ENCODE data around the gene RPTOR. TPM values are rescaled to one million over a fixed set of nuclear protein-coding genes. Genes with fewer than 3 reads are reported as not detected.

Gene RPTOR
- polyA plus RNA-seq, 1 donor from 2014 or later, result 8.0 TPM

DNA sequence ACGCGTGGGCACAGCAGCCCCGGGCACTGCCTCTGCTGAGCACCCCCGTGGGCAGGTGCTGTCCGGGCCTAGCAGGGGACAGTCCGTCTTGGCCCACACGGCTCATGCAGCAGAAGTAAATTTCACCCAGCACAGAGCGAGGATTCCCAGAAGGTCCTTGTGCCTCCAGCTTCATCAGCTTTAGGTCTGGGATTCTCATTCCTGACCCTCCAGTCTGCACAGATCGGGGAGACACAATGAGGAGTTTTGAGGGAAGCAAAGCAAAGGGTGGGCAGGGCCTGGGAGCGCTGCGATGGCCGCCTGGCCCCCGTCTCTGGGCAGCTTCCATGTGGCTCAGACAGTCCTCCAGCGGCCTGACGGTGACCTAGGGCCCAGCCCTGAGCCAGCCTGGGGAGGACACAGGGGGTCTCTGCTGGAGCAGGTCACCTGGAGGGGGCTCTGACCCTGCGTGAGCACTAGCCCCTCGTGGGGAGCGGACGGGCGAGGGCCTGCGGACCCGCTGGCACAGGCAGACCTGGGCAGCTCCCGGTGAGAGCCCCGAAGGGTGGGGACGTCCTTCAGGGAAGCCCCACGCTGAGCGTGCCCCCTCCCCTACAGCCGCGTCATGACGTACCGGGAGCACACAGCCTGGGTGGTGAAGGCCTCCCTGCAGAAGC is 416.3 kb downstream of the RPTOR start:
- Histone ChIP-seq H4K20me1 (ENCODE audit: insufficient read depth) (no peaks in the 10 kb centered on the region), H3K4me3 (ENCODE audit: low read length) (no peak overlapping the region), H2AFZ (ENCODE audit: low read depth, low read length) (no peak overlapping the region), H3K9me2 (ENCODE audit: insufficient read depth, low read length) (no peaks in the 10 kb centered on the region), H3K4me2 (ENCODE audit: low read length) (no peak overlapping the region), H3K36me3 (ENCODE audit: insufficient read depth, low read length) (no peaks in the 10 kb centered on the region), H3K27me3 (ENCODE audit: insufficient read depth, low read depth, low read length) (no peaks in the 10 kb centered on the region), H3K9me3 (ENCODE audit: low read length) (no peaks in the 10 kb centered on the region), H3K27ac (ENCODE audit: low read length) (no peak overlapping the region), H3K79me2 (replicated peaks; ENCODE audit: insufficient read depth, low read length) (no peaks in the 10 kb centered on the region), H3F3A (ENCODE audit: insufficient read depth, low read length, poor library complexity, severe bottlenecking) (no peaks in the 10 kb centered on the region), H3K9ac (ENCODE audit: low read length) (no peak overlapping the region)
- TF ChIP-seq POLR2AphosphoS5 (IDR thresholded peaks at IDR 0.05), result no peak
- TF ChIP-seq TAF1 (IDR thresholded peaks at IDR 0.05; ENCODE audit: low read depth), result no peak

DNA sequence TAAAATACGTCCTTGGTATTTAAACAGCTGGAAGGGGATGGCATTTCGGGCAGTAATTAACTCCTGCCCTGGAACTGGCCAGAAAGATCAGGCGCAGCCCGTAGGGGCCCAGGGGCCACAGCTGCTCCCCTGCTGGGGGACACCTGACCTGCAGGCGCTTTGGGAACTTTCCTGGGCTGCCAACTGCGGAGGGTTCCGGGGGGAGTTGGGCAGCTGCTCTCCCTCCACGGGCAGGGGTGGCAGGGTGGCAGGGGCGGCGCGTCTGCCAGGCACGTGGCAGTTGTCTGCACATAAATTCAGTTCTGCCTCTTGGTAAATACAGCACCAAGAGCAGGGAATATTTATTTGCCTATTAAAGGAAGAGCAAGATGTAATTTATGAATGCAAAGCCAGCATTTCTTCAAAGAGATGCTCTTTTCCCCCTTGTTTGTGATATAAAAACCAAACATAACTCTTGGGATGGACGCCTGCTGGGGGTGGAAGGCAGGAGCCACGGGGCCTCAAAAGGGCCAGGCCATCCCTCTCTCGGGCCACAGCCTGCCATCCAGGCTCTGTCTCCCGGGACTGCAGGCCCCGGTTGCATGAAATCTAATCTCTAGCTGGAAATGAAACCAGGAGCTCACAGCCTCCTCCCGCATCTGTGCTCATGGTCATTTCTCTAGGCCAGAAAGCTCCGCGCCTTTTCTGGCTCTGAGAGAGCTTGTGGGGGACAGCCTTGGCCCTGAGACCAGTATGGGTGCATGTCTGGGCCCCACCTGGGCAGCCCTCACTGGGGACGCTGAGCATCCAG is 417.1 kb downstream of the RPTOR start:
- H2AFZ ChIP-seq (ENCODE audit: low read depth, low read length), result no peak overlapping the region
- H3K9ac ChIP-seq (ENCODE audit: low read length), result no peak overlapping the region
- TF ChIP-seq, protein P1, sequence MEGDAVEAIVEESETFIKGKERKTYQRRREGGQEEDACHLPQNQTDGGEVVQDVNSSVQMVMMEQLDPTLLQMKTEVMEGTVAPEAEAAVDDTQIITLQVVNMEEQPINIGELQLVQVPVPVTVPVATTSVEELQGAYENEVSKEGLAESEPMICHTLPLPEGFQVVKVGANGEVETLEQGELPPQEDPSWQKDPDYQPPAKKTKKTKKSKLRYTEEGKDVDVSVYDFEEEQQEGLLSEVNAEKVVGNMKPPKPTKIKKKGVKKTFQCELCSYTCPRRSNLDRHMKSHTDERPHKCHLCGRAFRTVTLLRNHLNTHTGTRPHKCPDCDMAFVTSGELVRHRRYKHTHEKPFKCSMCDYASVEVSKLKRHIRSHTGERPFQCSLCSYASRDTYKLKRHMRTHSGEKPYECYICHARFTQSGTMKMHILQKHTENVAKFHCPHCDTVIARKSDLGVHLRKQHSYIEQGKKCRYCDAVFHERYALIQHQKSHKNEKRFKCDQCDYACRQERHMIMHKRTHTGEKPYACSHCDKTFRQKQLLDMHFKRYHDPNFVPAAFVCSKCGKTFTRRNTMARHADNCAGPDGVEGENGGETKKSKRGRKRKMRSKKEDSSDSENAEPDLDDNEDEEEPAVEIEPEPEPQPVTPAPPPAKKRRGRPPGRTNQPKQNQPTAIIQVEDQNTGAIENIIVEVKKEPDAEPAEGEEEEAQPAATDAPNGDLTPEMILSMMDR (IDR thresholded peaks at IDR 0.05; ENCODE audit: poor library complexity, severe bottlenecking), result no peak
- no peak for TF ChIP-seq POLR2AphosphoS5 (IDR thresholded peaks at IDR 0.05)
- TF ChIP-seq, protein P2, sequence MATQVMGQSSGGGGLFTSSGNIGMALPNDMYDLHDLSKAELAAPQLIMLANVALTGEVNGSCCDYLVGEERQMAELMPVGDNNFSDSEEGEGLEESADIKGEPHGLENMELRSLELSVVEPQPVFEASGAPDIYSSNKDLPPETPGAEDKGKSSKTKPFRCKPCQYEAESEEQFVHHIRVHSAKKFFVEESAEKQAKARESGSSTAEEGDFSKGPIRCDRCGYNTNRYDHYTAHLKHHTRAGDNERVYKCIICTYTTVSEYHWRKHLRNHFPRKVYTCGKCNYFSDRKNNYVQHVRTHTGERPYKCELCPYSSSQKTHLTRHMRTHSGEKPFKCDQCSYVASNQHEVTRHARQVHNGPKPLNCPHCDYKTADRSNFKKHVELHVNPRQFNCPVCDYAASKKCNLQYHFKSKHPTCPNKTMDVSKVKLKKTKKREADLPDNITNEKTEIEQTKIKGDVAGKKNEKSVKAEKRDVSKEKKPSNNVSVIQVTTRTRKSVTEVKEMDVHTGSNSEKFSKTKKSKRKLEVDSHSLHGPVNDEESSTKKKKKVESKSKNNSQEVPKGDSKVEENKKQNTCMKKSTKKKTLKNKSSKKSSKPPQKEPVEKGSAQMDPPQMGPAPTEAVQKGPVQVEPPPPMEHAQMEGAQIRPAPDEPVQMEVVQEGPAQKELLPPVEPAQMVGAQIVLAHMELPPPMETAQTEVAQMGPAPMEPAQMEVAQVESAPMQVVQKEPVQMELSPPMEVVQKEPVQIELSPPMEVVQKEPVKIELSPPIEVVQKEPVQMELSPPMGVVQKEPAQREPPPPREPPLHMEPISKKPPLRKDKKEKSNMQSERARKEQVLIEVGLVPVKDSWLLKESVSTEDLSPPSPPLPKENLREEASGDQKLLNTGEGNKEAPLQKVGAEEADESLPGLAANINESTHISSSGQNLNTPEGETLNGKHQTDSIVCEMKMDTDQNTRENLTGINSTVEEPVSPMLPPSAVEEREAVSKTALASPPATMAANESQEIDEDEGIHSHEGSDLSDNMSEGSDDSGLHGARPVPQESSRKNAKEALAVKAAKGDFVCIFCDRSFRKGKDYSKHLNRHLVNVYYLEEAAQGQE (IDR thresholded peaks at IDR 0.05; ENCODE audit: borderline replicate concordance), result no peak
- TF ChIP-seq TAF1 (IDR thresholded peaks at IDR 0.05; ENCODE audit: low read depth), result no peak
- TF ChIP-seq RAD21 (conservative IDR thresholded peaks at IDR 0.05), result no peak
- no peak for TF ChIP-seq SMC3 (conservative IDR thresholded peaks at IDR 0.05; ENCODE audit: poor library complexity)
- TF ChIP-seq MXI1 (conservative IDR thresholded peaks at IDR 0.05; ENCODE audit: poor library complexity, severe bottlenecking), result no peak
- TF ChIP-seq EP300 (conservative IDR thresholded peaks at IDR 0.05; ENCODE audit: poor library complexity, severe bottlenecking), result no peak
- TF ChIP-seq EZH2 (IDR thresholded peaks at IDR 0.05; ENCODE audit: borderline replicate concordance, insufficient read depth, low read length, poor library complexity, severe bottlenecking), result no peak
- H3K9me2 ChIP-seq (ENCODE audit: insufficient read depth, low read length), result no peaks in the 10 kb centered on the region
- no peak overlapping the region for H3K4me2 ChIP-seq (ENCODE audit: low read length)
- H3F3A ChIP-seq (ENCODE audit: insufficient read depth, low read length, poor library complexity, severe bottlenecking), result no peaks in the 10 kb centered on the region
- H4K20me1 ChIP-seq (ENCODE audit: insufficient read depth), result no peaks in the 10 kb centered on the region
- H3K9me3 ChIP-seq (ENCODE audit: low read length), result no peaks in the 10 kb centered on the region
- no peak overlapping the region for H3K4me3 ChIP-seq (ENCODE audit: low read length)
- no peaks in the 10 kb centered on the region for H3K27me3 ChIP-seq (ENCODE audit: insufficient read depth, low read depth, low read length)
- no peak overlapping the region for H3K27ac ChIP-seq (ENCODE audit: low read length)
- H3K36me3 ChIP-seq (ENCODE audit: insufficient read depth, low read length), result no peaks in the 10 kb centered on the region
- H3K79me2 ChIP-seq (replicated peaks; ENCODE audit: insufficient read depth, low read length), result no peaks in the 10 kb centered on the region
